Smooth muscle cell of the brain vasculature (primary cell): ENCODE measurements around the gene LPAR1.
"Not testable (repeated sequence)": the region's sequence is repeated elsewhere in the genome, so short reads cannot be mapped to it uniquely, and the experiment has no call there.

Source experiments
- DNase-seq: peaks from one replicate; pipeline ENCODE4 v3.0.0-alpha.2; 2012; ENCODE audit warnings: low read depth, low spot score

LPAR1 gene

GRCh38 chr9:110825950-110826349 is 212.3 kb downstream of the LPAR1 start:
- no peak for DNase-seq

- DNase-seq, result not testable (repeated sequence)
These were observed 213.1 kb downstream of the LPAR1 start for GRCh38 chr9:110825129-110825528.
